A673 (cell line): ENCODE results near the gene MSANTD1. TPM values are rescaled to one million over a fixed set of nuclear protein-coding genes. Genes with fewer than 3 reads are reported as not detected.

Source experiments
- BruUV-seq: library from RNA; stranded (reverse); fragments of 400-500 nt; replicated peaks from 2 replicates; lab custom pipeline; 2021; lab: Mats Ljungman, UMichigan
- CTCF ChIA-PET: fragments of 300-600 bp; sonication (Branson Sonifier 250); formaldehyde crosslinking; loops from one replicate; lab custom pipeline; 2022; ENCODE audit warnings: antibody characterized with exemption; lab: Charles Lee
- POLR2A ChIA-PET: fragments of 300-600 bp; sonication (Branson Sonifier 250); formaldehyde crosslinking; loops from one replicate; lab custom pipeline; 2022; ENCODE audit warnings: antibody characterized with exemption; ENCODE audit not compliant: low non-redundant PET; lab: Charles Lee
- DNase-seq: peaks from one replicate; pipeline ENCODE4 v3.0.0-alpha.2; 2015; ENCODE audit warnings: low spot score
- H3K27ac ChIP-seq: fragments of 200-600 bp; sonication (generic); 2 replicates; pipeline ENCODE4 v1.5.1; 2016; ENCODE audit warnings: mixed run types, low read depth, mild to moderate bottlenecking, mixed read lengths, antibody characterized with exemption, low read length; ENCODE audit not compliant: poor library complexity, severe bottlenecking
- H3K27me3 ChIP-seq: fragments of 200-600 bp; sonication (generic); replicated peaks from 2 replicates; pipeline ENCODE4 v1.6.1; 2017; ENCODE audit warnings: mixed run types, low read depth, mild to moderate bottlenecking, mixed read lengths, antibody characterized with exemption, low read length; ENCODE audit not compliant: insufficient read depth, poor library complexity
- H3K36me3 ChIP-seq: fragments of 200-600 bp; sonication (generic); 2 replicates; pipeline ENCODE4 v1.6.1; 2016; ENCODE audit warnings: mixed run types, mild to moderate bottlenecking, mixed read lengths, antibody characterized with exemption, low read length; ENCODE audit not compliant: insufficient read depth, poor library complexity, severe bottlenecking
- H3K4me1 ChIP-seq: fragments of 200-600 bp; sonication (generic); 2 replicates; pipeline ENCODE4 v1.6.1; 2017; ENCODE audit warnings: mixed run types, mild to moderate bottlenecking, mixed read lengths, antibody characterized with exemption, low read length; ENCODE audit not compliant: insufficient read depth, poor library complexity, severe bottlenecking
- H3K4me3 ChIP-seq: fragments of 200-600 bp; sonication (generic); 2 replicates; pipeline ENCODE4 v1.5.1; 2016; ENCODE audit warnings: low read depth, mixed run types, mild to moderate bottlenecking, mixed read lengths, low read length; ENCODE audit not compliant: poor library complexity, severe bottlenecking
- H3K9me3 ChIP-seq: fragments of 200-600 bp; sonication (generic); 2 replicates; pipeline ENCODE4 v1.6.1; 2016; ENCODE audit warnings: mixed run types, low read depth, mild to moderate bottlenecking, mixed read lengths, antibody characterized with exemption, low read length; ENCODE audit not compliant: poor library complexity, severe bottlenecking
- CTCF ChIP-seq: fragments of 300-800, 200-600 bp; sonication (generic); conservative IDR thresholded peaks from 2 replicates; pipeline ENCODE4 v1.5.1; 2017; ENCODE audit warnings: low read depth, mild to moderate bottlenecking, antibody characterized with exemption, low read length, moderate library complexity, mixed read lengths
- EZH2 ChIP-seq: fragments of 200-600 bp; sonication (generic); IDR thresholded peaks from 2 replicates; pipeline ENCODE4 v1.6.1; 2017; ENCODE audit warnings: borderline replicate concordance, low read depth, mild to moderate bottlenecking, mixed read lengths, antibody characterized with exemption, low read length; ENCODE audit not compliant: poor library complexity, severe bottlenecking
- intact Hi-C: fragments of 100-400 bp; cut with micrococcal nuclease; formaldehyde crosslinking; loops from one replicate; pipeline ENCODE4 v1.10.0; 2022; ENCODE audit not compliant: unreplicated experiment
- total RNA-seq: library from RNA; stranded (reverse); gene quantifications from 2 replicates; pipeline ENCODE4 v1.2.3, GENCODE V29; 2021

The MSANTD1 gene
- total RNA-seq, 1 experiment from 2014 or later, result 2.3 TPM

DNA sequence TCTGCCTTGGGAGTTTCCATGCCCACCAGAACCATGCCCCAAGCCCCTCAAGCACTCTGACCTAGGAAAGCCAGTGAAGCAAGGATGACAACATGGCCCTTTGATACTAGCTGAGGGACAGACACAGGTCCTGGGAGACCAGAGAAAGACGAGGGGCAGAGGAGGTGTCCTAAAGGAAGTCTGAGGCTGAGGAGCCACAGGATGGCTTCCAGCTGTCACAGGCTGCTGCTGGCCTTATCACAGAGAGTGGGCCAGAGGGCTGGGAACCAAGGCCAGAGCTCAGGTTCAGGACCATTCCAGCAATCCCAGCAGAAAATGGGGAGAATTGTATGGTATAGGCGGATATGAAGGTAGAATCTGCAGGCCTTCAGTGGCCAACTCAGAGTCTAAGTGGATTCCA is 31.7 kb upstream of the MSANTD1 start:
- no peak overlapping the region for H3K4me3 ChIP-seq

GRCh38 chr4:3217771-3218170 is 31.2 kb upstream of the MSANTD1 start:
- Histone ChIP-seq H3K9me3 (no peaks in the 10 kb centered on the region), H3K4me1 (no peaks in the 10 kb centered on the region), H3K27ac (no peak overlapping the region), H3K27me3 (no peaks in the 10 kb centered on the region), H3K36me3 (peaks cover 52% of the 10 kb centered on the region), H3K4me3 (no peak overlapping the region)
- BruUV-seq, result no TSS peak
- CTCF ChIA-PET, result no interaction called here
- no peak for DNase-seq
- TF ChIP-seq CTCF, result no peak
- no peak for TF ChIP-seq EZH2
- POLR2A ChIA-PET, result no interaction called here
- intact Hi-C loops, result no loop called here

More for the DNA sequence above, 31.7 kb upstream of the MSANTD1 start:
- no TSS peak for BruUV-seq
- CTCF ChIA-PET, result no interaction called here
- TF ChIP-seq EZH2, result no peak
- TF ChIP-seq CTCF, result no peak
- no peak for DNase-seq
- POLR2A ChIA-PET, result no interaction called here
- Histone ChIP-seq H3K4me1 (no peaks in the 10 kb centered on the region), H3K27me3 (no peaks in the 10 kb centered on the region), H3K36me3 (peaks cover 52% of the 10 kb centered on the region), H3K27ac (no peak overlapping the region), H3K9me3 (no peaks in the 10 kb centered on the region)
- intact Hi-C loops, result no loop called here

DNA sequence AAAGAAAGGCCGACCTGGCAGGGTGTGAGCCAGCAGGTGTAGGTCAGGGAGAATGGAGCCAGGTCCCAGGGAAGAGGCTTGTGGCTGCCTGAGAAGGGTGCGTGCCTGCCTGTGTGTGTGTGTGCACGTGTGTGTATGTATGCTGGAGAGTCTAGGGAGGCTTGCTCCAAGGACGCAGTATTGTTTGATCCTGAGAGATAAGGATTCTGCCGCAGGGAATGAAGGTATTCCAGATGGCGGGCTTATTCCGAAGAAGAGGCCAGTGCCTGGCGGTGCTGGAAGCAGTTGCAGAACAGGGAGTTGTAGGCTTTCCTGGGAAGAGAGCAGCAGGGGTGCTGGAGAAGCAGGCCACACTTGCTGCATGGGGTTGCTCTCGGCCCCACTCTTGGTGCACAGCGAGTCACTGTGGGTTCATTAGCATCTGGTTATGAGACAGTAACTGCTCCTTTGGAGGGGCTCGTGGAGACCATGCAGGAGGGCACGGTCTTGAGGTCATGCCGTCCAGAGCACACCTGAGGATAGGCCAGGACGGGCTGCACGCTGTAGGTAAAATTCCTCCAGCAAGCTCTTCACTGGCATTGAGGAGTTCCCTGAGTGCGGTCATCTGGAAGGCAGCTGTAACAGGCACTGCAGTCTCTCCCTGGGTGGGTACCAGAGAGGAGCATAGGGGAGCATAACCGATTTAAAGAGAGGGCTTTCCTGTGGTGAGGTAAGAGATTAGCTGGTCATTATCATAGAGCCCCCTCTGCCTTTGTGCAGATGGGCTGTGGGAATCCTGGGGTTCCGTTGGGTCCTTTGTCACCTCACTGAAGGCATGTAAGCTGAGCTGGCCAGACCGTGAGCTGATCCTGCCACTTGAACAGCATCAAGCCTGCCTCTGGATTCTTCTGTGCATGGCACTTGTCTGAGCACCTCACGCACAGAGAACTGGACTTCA is 29.9 kb upstream of the MSANTD1 start:
- CTCF ChIA-PET, result interaction anchor here (0.6 kb wide), 1 partner anchor 222 kb away, joined by 3 read pairs; no protein-coding TSS in a partner anchor
- DNase-seq, result no peak
- Histone ChIP-seq H3K4me1 (no peaks in the 10 kb centered on the region), H3K36me3 (peaks cover 49% of the 10 kb centered on the region), H3K4me3 (no peak overlapping the region), H3K27me3 (no peaks in the 10 kb centered on the region), H3K9me3 (no peaks in the 10 kb centered on the region), H3K27ac (no peak overlapping the region)
- no TSS peak for BruUV-seq
- POLR2A ChIA-PET, result interaction anchor here (0.6 kb wide), 1 partner anchor 23 kb away, joined by 3 read pairs; no protein-coding TSS in a partner anchor
- intact Hi-C loops, result no loop called here
- no peak for TF ChIP-seq CTCF
- TF ChIP-seq EZH2, result no peak
